Measurements from ENCODE around the gene AMMECR1L.

GRCh38 chr2:127826047-127826446, 59.7 kb downstream of the AMMECR1L start:
- TF ChIP-seq CTCF (IDR thresholded peaks at IDR 0.05 in 4 of 5, conservative IDR thresholded peaks at IDR 0.05 in 1 of 5): no peak
- TF ChIP-seq POLR2A (IDR thresholded peaks at IDR 0.05): no peak
